Endothelial cell of umbilical vein (primary cell): ENCODE results near the gene PRRX2. TPM values are rescaled to one million over a fixed set of nuclear protein-coding genes. Genes with fewer than 3 reads are reported as not detected.

Experiments used
- BruUV-seq: library from RNA; stranded (reverse); fragments of 400-500 nt; replicated peaks from 2 replicates; lab custom pipeline; 2021; lab: Mats Ljungman, UMichigan
- CTCF ChIA-PET: fragments of 300-600, 350-600 bp; sonication (Branson Sonifier 250); formaldehyde crosslinking; loops from one replicate; lab custom pipeline; 2021; ENCODE audit warnings: antibody characterized with exemption, inconsistent platforms; lab: Charles Lee
- POLR2A ChIA-PET: fragments of 300-600, 350-600 bp; sonication (Branson Sonifier 250); formaldehyde crosslinking; loops from one replicate; lab custom pipeline; 2021; ENCODE audit warnings: antibody characterized with exemption, inconsistent platforms; lab: Charles Lee
- DNase-seq: peaks from one replicate; pipeline ENCODE4 v3.0.0-alpha.2; 2011; ENCODE audit warnings: low read depth, low spot score
- FAIRE-seq: peaks from 2 replicates; lab custom pipeline; 2011; peaks lifted over from hg19 to GRCh38; lab: Jason Lieb, UNC
- H2AFZ ChIP-seq: 2 replicates; pipeline ENCODE4 v1.6.0; 2012; ENCODE audit warnings: low read depth, low read length, control low read depth, inconsistent platforms
- H3K27ac ChIP-seq: 2 replicates; pipeline ENCODE4 v1.5.1; 2011; ENCODE audit warnings: low read depth, mild to moderate bottlenecking, control low read depth, low read length, moderate library complexity; ENCODE audit not compliant: insufficient read depth
- H3K27me3 ChIP-seq, 2 experiments: 2 replicates each; pipeline versions ENCODE4 v1.6.0 to v1.6.1; 2011; ENCODE audit warnings: low read length in 2 of 2, mixed read lengths in 1 of 2; ENCODE audit not compliant: control insufficient read depth in 2 of 2, insufficient read depth in 2 of 2
- H3K36me3 ChIP-seq, 2 experiments: 2 replicates in 1 of 2; 3 replicates in 1 of 2; pipeline ENCODE4 v1.5.1; 2011; ENCODE audit warnings: low read length in 2 of 2, mild to moderate bottlenecking in 1 of 2, moderate library complexity in 1 of 2; ENCODE audit not compliant: control insufficient read depth in 2 of 2, insufficient read depth in 2 of 2; ENCODE audit errors: extremely low read depth in 1 of 2
- H3K4me1 ChIP-seq: 3 replicates; pipeline ENCODE4 v1.5.1; 2011; ENCODE audit warnings: mild to moderate bottlenecking, low read length; ENCODE audit not compliant: control insufficient read depth, insufficient read depth; ENCODE audit errors: extremely low read depth
- H3K4me2 ChIP-seq: 2 replicates; pipeline ENCODE4 v1.6.1; 2011; ENCODE audit warnings: low read length, control low read depth, mixed read lengths; ENCODE audit not compliant: insufficient read depth
- H3K4me3 ChIP-seq, 3 experiments: fragments of 200-600 bp in 1 of 3; sonication (generic), shearing (Covaris generic) in 1 of 3; replicated peaks in 1 of 3; 2 replicates each; pipeline ENCODE4 v1.5.1; 2011 to 2016; ENCODE audit warnings: control low read depth in 3 of 3, low read length in 3 of 3, mild to moderate bottlenecking in 2 of 3, inconsistent platforms in 1 of 3, low read depth in 1 of 3, moderate library complexity in 1 of 3; ENCODE audit not compliant: insufficient read depth in 1 of 3
- H3K79me2 ChIP-seq: 2 replicates; pipeline ENCODE4 v1.6.0; 2012; ENCODE audit warnings: low read length, inconsistent platforms; ENCODE audit not compliant: control insufficient read depth, insufficient read depth
- H3K9ac ChIP-seq: replicated peaks from 2 replicates; pipeline ENCODE3; 2011; ENCODE audit warnings: low read length, control low read depth; ENCODE audit not compliant: insufficient read depth; ENCODE audit errors: extremely low read depth
- H3K9me1 ChIP-seq: replicated peaks from 3 replicates; pipeline ENCODE4 v1.6.0; 2011; ENCODE audit warnings: mild to moderate bottlenecking, low read length; ENCODE audit not compliant: control insufficient read depth, insufficient read depth; ENCODE audit errors: extremely low read depth
- H3K9me3 ChIP-seq: replicated peaks from 2 replicates; pipeline ENCODE4 v1.5.1; 2012; ENCODE audit warnings: low read length, inconsistent platforms; ENCODE audit not compliant: control insufficient read depth, insufficient read depth
- H4K20me1 ChIP-seq: replicated peaks from 2 replicates; pipeline ENCODE3; 2011; ENCODE audit warnings: mild to moderate bottlenecking, low read length; ENCODE audit not compliant: control insufficient read depth, insufficient read depth; ENCODE audit errors: extremely low read depth
- CTCF ChIP-seq, 2 donors: IDR thresholded peaks; 1 replicate in 1 of 2; 2 replicates in 1 of 2; pipeline ENCODE4 v1.5.1; 2011; ENCODE audit warnings: low read length in 2 of 2, mild to moderate bottlenecking in 2 of 2, moderate library complexity in 2 of 2, control low read depth in 1 of 2, inconsistent platforms in 1 of 2, low read depth in 1 of 2; ENCODE audit not compliant: insufficient read depth in 1 of 2; ENCODE audit errors: extremely low read depth in 1 of 2
- EZH2 ChIP-seq: IDR thresholded peaks from 2 replicates; pipeline ENCODE4 v1.6.1; 2012; ENCODE audit warnings: borderline replicate concordance, low read depth, mild to moderate bottlenecking, moderate library complexity, low read length, inconsistent platforms; ENCODE audit not compliant: severe bottlenecking
- FOS ChIP-seq: IDR thresholded peaks from 2 replicates; pipeline ENCODE4 v1.6.1; 2011; ENCODE audit warnings: mild to moderate bottlenecking, low read length, moderate library complexity, borderline replicate concordance; ENCODE audit not compliant: insufficient read depth
- GATA2 ChIP-seq: IDR thresholded peaks from 2 replicates; pipeline ENCODE4 v1.7.0; 2011; ENCODE audit warnings: low read depth, mild to moderate bottlenecking, moderate library complexity, mixed read lengths, low read length; ENCODE audit not compliant: insufficient read length, insufficient read depth
- JUN ChIP-seq: IDR thresholded peaks from 2 replicates; pipeline ENCODE4 v1.6.1; 2011; ENCODE audit warnings: borderline replicate concordance, low read depth; ENCODE audit not compliant: insufficient read length, insufficient read depth
- MAX ChIP-seq: IDR thresholded peaks from 2 replicates; pipeline ENCODE4 v1.6.1; 2011; ENCODE audit not compliant: insufficient read depth, insufficient read length
- MYC ChIP-seq: IDR thresholded peaks from one replicate; pipeline ENCODE4 v1.6.1; 2011; ENCODE audit warnings: mild to moderate bottlenecking, low read depth, low read length
- POLR2A ChIP-seq: IDR thresholded peaks from 2 replicates; pipeline ENCODE4 v1.6.1; 2012; ENCODE audit warnings: low read depth, mild to moderate bottlenecking, control low read depth, low read length
- POLR2AphosphoS5 ChIP-seq: IDR thresholded peaks from 2 replicates; pipeline ENCODE4 v1.6.1; 2012; ENCODE audit warnings: low read depth, mild to moderate bottlenecking, control low read depth, low read length, moderate library complexity; ENCODE audit not compliant: insufficient read depth
- dilution Hi-C: fragments of 300-500 bp; cut with MboI; formaldehyde crosslinking; loops from one replicate; pipeline ENCODE4 v1.15.0; 2019; ENCODE audit warnings: low sequenced_read_pairs; ENCODE audit not compliant: extremely low pct_ligation_motif_present
- intact Hi-C: fragments of 100-400 bp; cut with micrococcal nuclease; formaldehyde crosslinking; loops from one replicate; pipeline ENCODE4 v1.10.0; 2022
- polyA plus RNA-seq, 4 experiments: library from polyadenylated mRNA; depleted of rRNA in 3 of 4; stranded (reverse) in 3 of 4; unstranded in 1 of 4; fragments of >200 nt; gene quantifications; 2 replicates each; pipeline versions ENCODE4 v1.2.1 to v1.2.3, GENCODE V29; 2011 to 2012; ENCODE audit warnings: missing spikeins in 1 of 4
- total RNA-seq: library from RNA; stranded (reverse); gene quantifications from 2 replicates; pipeline ENCODE4 v1.2.3, GENCODE V29; 2021

The PRRX2 gene
- total and polyA plus RNA-seq, 2 donors (not counting 3 experiments of a cell fraction or from before 2014, with no cell fraction given): 0.19 to 0.77 TPM

GRCh38 chr9:129692534-129692933, 27.1 kb downstream of the PRRX2 start:
- no TSS peak for BruUV-seq
- no peak for FAIRE-seq
- CTCF ChIA-PET: interaction anchor here (0.9 kb wide), 1 partner anchor 35 kb away, joined by 4 read pairs; no protein-coding TSS in a partner anchor

GRCh38 chr9:129693741-129694140, 28.3 kb downstream of the PRRX2 start:
- Histone ChIP-seq H3K4me1 (peaks cover 5% of the 10 kb centered on the region), H4K20me1 (no peaks in the 10 kb centered on the region), H3K9me3 (no peaks in the 10 kb centered on the region), H3K4me3 (no peak overlapping the region), H3K9me1 (no peaks in the 10 kb centered on the region), H3K36me3 (no peaks in the 10 kb centered on the region), H3K9ac (no peak overlapping the region), H3K4me2 (no peak overlapping the region), H3K27me3 (peaks cover 8 to 13% of the 10 kb centered on the region in 2 experiments), H3K27ac (no peak overlapping the region), H2AFZ (no peak overlapping the region), H3K79me2 (no peaks in the 10 kb centered on the region)
- no TSS peak for BruUV-seq
- ChIA-PET CTCF (no interaction called here), POLR2A (no interaction called here)
- FAIRE-seq (no peak), DNase-seq (no peak)
- dilution Hi-C loops (no loop called here), intact Hi-C loops (no loop called here)
- TF ChIP-seq JUN (no peak), POLR2A (no peak), POLR2AphosphoS5 (no peak), FOS (no peak), MYC (no peak), GATA2 (no peak), CTCF (IDR thresholded peaks at IDR 0.05; ENCODE audit: extremely low read depth in 1 of 2, insufficient read depth in 1 of 2, low read depth in 1 of 2, low read length in 2 of 2) (no peak), MAX (no peak), EZH2 (no peak)

More at GRCh38 chr9:129692534-129692933, 27.1 kb downstream of the PRRX2 start:
- dilution Hi-C loops (no loop called here), intact Hi-C loops (no loop called here)
- no peak for DNase-seq
- Histone ChIP-seq H2AFZ (no peak overlapping the region), H3K4me2 (no peak overlapping the region), H3K9me1 (no peaks in the 10 kb centered on the region), H3K9me3 (no peaks in the 10 kb centered on the region), H3K27me3 (peaks cover 8 to 13% of the 10 kb centered on the region in 2 experiments), H4K20me1 (no peaks in the 10 kb centered on the region), H3K4me1 (peaks cover 1% of the 10 kb centered on the region), H3K9ac (no peak overlapping the region), H3K79me2 (no peaks in the 10 kb centered on the region), H3K36me3 (no peaks in the 10 kb centered on the region), H3K27ac (no peak overlapping the region), H3K4me3 (no peak overlapping the region)
- POLR2A ChIA-PET: no interaction called here
- no peak for TF ChIP-seq MAX
- no peak for TF ChIP-seq JUN
- no peak for TF ChIP-seq FOS
- no peak for TF ChIP-seq POLR2A
